GM23338 (cell line): ENCODE measurements around the gene ANKRD44. TPM values are rescaled to one million over a fixed set of nuclear protein-coding genes. Genes with fewer than 3 reads are reported as not detected.

ENCODE experiments used
- ATAC-seq: fragments of 200-7000 bp; cut with Tn5 transposase; 3 replicates; pipeline ENCODE4 v1.9.1; 2020
- DNase-seq: peaks from one replicate; pipeline ENCODE4 v3.0.0-alpha.2; 2015; ENCODE audit warnings: low spot score
- H2AFZ ChIP-seq: fragments of 200-600 bp; sonication (generic); 2 replicates; pipeline ENCODE4 v1.8.0; 2016; ENCODE audit warnings: antibody characterized with exemption, mild to moderate bottlenecking, moderate library complexity
- H3F3A ChIP-seq: fragments of 200-600 bp; sonication (generic); replicated peaks from 2 replicates; pipeline ENCODE4 v1.8.0; 2017; ENCODE audit warnings: antibody characterized with exemption, mixed run types, low read depth
- H3K27ac ChIP-seq: fragments of 200-600 bp; sonication (generic); 2 replicates; pipeline ENCODE4 v1.6.1; 2016; ENCODE audit warnings: low read depth
- H3K27me3 ChIP-seq: fragments of 200-600 bp; sonication (generic); 2 replicates; pipeline ENCODE4 v1.8.0; 2016; ENCODE audit warnings: mild to moderate bottlenecking, mixed run types, moderate library complexity; ENCODE audit not compliant: insufficient read depth
- H3K36me3 ChIP-seq: fragments of 200-600 bp; sonication (generic); 2 replicates; pipeline ENCODE4 v1.8.0; 2016; ENCODE audit warnings: mild to moderate bottlenecking; ENCODE audit not compliant: insufficient read depth
- H3K4me1 ChIP-seq: fragments of 200-600 bp; sonication (generic); 2 replicates; pipeline ENCODE4 v1.8.0; 2016; ENCODE audit warnings: mild to moderate bottlenecking, moderate library complexity; ENCODE audit not compliant: insufficient read depth
- H3K4me2 ChIP-seq: fragments of 200-600 bp; sonication (generic); 2 replicates; pipeline ENCODE4 v1.7.1; 2017; ENCODE audit warnings: mixed run types
- H3K4me3 ChIP-seq: fragments of 200-600 bp; sonication (generic); 2 replicates; pipeline ENCODE4 v1.6.1; 2016; ENCODE audit warnings: mixed run types
- H3K79me2 ChIP-seq: fragments of 200-600 bp; sonication (generic); replicated peaks from 2 replicates; pipeline ENCODE4 v1.8.0; 2017; ENCODE audit warnings: mild to moderate bottlenecking; ENCODE audit not compliant: insufficient read depth
- H3K9me2 ChIP-seq: fragments of 200-600 bp; sonication (generic); 2 replicates; pipeline ENCODE4 v1.8.0; 2017; ENCODE audit not compliant: insufficient read depth
- H4K20me1 ChIP-seq: fragments of 200-600 bp; sonication (generic); replicated peaks from 2 replicates; pipeline ENCODE4 v1.8.0; 2017; ENCODE audit warnings: mild to moderate bottlenecking; ENCODE audit not compliant: insufficient read depth
- H3K27ac Mint-ChIP-seq: 2 replicates; pipeline ENCODE4 v1.8.0; 2020; ENCODE audit warnings: inconsistent platforms, mild to moderate bottlenecking, moderate library complexity, mixed read lengths
- H3K27me3 Mint-ChIP-seq: 3 replicates; pipeline ENCODE4 v1.8.0; 2022; ENCODE audit warnings: low read depth, mild to moderate bottlenecking, moderate library complexity, mixed read lengths, inconsistent platforms; ENCODE audit not compliant: insufficient read depth, poor library complexity
- H3K36me3 Mint-ChIP-seq: 3 replicates; pipeline ENCODE4 v1.8.0; 2021; ENCODE audit warnings: low read depth, mild to moderate bottlenecking, inconsistent platforms, moderate library complexity, mixed read lengths
- H3K4me1 Mint-ChIP-seq: 3 replicates; pipeline ENCODE4 v1.8.0; 2020; ENCODE audit warnings: mild to moderate bottlenecking, inconsistent platforms, mixed read lengths
- H3K4me3 Mint-ChIP-seq: 3 replicates; pipeline ENCODE4 v1.8.0; 2021; ENCODE audit warnings: moderate library complexity, mild to moderate bottlenecking, inconsistent platforms, mixed read lengths
- H3K9me3 Mint-ChIP-seq: 3 replicates; pipeline ENCODE4 v1.8.0; 2020; ENCODE audit warnings: moderate library complexity, mild to moderate bottlenecking, inconsistent platforms, mixed read lengths
- CREB1 ChIP-seq: fragments of 250-450 bp; sonication (Bioruptor Pico); IDR thresholded peaks from 2 replicates; pipeline ENCODE4 v1.5.0; 2020; ENCODE audit warnings: low read depth, mild to moderate bottlenecking, moderate library complexity
- EZH2 ChIP-seq: fragments of 200-600 bp; sonication (generic); IDR thresholded peaks from one replicate; pipeline ENCODE4 v1.8.0; 2017; ENCODE audit warnings: antibody characterized with exemption, mild to moderate bottlenecking, low read depth; ENCODE audit not compliant: unreplicated experiment
- JUNB ChIP-seq: IDR thresholded peaks from one replicate; pipeline ENCODE4 v1.6.1; 2016; ENCODE audit warnings: antibody characterized with exemption; ENCODE audit not compliant: unreplicated experiment
- NANOG ChIP-seq: IDR thresholded peaks from 2 replicates; pipeline ENCODE4 v1.6.1; 2016; ENCODE audit warnings: antibody characterized with exemption, borderline replicate concordance
- polyA plus RNA-seq: library from polyadenylated mRNA; unstranded; fragments of >200 nt; fragmentation: Nextera tagmentation; extraction: Ambion mirVana; gene quantifications from 2 replicates; pipeline ENCODE4 v1.2.1, GENCODE V29; 2016
- total RNA-seq: library from RNA; depleted of rRNA; stranded (reverse); fragments of >200 nt; shearing (Covaris generic); gene quantifications from 2 replicates; pipeline ENCODE4 v1.2.3, GENCODE V29; 2014
- TF ChIP-seq, protein P1 (sequence below): fragments of 250-450 bp; sonication (Bioruptor Pico); IDR thresholded peaks from 2 replicates; pipeline ENCODE4 v1.5.0; 2020; ENCODE audit warnings: mild to moderate bottlenecking, moderate library complexity
- TF ChIP-seq, protein P2 (sequence below), 2 experiments: fragments of 200-600 bp in 1 of 2; sonication (generic) in 1 of 2; conservative IDR thresholded peaks; 2 replicates each; pipeline versions ENCODE4 v1.5.1 to v1.6.1; 2016 to 2017; ENCODE audit warnings: antibody characterized with exemption in 2 of 2, low read depth in 2 of 2, mild to moderate bottlenecking in 2 of 2, moderate library complexity in 1 of 2

ANKRD44 gene
- total and polyA plus RNA-seq, 2 experiments from 2014 or later = 0.44 to 0.56 TPM

DNA sequence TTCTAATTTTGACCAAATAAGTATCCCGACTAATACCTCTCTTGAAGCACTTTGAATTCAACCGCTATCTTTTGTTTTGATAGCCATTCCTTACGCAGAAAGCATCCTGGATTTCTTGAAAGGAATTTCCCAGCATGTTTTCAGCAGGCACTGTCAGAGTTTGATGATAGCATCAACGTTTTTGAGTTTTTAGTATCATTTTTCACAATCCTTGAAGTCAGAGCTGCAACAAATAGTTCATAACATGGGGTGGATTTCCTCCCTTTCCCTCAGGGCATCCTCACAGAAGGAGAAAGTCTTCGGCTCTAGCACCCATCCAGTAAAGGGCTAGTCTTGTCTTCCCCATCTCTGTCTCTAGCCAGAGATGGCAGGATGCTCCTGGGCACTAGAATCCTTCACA, 46.2 kb downstream of the ANKRD44 start (continued):
- TF ChIP-seq, protein P1, sequence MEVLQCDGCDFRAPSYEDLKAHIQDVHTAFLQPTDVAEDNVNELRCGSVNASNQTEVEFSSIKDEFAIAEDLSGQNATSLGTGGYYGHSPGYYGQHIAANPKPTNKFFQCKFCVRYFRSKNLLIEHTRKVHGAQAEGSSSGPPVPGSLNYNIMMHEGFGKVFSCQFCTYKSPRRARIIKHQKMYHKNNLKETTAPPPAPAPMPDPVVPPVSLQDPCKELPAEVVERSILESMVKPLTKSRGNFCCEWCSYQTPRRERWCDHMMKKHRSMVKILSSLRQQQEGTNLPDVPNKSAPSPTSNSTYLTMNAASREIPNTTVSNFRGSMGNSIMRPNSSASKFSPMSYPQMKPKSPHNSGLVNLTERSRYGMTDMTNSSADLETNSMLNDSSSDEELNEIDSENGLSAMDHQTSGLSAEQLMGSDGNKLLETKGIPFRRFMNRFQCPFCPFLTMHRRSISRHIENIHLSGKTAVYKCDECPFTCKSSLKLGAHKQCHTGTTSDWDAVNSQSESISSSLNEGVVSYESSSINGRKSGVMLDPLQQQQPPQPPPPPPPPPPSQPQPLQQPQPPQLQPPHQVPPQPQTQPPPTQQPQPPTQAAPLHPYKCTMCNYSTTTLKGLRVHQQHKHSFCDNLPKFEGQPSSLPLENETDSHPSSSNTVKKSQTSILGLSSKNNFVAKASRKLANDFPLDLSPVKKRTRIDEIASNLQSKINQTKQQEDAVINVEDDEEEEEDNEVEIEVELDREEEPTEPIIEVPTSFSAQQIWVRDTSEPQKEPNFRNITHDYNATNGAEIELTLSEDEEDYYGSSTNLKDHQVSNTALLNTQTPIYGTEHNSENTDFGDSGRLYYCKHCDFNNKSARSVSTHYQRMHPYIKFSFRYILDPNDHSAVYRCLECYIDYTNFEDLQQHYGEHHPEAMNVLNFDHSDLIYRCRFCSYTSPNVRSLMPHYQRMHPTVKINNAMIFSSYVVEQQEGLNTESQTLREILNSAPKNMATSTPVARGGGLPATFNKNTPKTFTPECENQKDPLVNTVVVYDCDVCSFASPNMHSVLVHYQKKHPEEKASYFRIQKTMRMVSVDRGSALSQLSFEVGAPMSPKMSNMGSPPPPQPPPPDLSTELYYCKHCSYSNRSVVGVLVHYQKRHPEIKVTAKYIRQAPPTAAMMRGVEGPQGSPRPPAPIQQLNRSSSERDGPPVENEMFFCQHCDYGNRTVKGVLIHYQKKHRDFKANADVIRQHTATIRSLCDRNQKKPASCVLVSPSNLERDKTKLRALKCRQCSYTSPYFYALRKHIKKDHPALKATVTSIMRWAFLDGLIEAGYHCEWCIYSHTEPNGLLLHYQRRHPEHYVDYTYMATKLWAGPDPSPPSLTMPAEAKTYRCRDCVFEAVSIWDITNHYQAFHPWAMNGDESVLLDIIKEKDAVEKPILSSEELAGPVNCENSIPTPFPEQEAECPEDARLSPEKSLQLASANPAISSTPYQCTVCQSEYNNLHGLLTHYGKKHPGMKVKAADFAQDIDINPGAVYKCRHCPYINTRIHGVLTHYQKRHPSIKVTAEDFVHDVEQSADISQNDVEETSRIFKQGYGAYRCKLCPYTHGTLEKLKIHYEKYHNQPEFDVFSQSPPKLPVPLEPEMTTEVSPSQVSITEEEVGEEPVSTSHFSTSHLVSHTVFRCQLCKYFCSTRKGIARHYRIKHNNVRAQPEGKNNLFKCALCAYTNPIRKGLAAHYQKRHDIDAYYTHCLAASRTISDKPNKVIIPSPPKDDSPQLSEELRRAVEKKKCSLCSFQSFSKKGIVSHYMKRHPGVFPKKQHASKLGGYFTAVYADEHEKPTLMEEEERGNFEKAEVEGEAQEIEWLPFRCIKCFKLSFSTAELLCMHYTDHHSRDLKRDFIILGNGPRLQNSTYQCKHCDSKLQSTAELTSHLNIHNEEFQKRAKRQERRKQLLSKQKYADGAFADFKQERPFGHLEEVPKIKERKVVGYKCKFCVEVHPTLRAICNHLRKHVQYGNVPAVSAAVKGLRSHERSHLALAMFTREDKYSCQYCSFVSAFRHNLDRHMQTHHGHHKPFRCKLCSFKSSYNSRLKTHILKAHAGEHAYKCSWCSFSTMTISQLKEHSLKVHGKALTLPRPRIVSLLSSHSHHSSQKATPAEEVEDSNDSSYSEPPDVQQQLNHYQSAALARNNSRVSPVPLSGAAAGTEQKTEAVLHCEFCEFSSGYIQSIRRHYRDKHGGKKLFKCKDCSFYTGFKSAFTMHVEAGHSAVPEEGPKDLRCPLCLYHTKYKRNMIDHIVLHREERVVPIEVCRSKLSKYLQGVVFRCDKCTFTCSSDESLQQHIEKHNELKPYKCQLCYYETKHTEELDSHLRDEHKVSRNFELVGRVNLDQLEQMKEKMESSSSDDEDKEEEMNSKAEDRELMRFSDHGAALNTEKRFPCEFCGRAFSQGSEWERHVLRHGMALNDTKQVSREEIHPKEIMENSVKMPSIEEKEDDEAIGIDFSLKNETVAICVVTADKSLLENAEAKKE (CRISPR knock-in tag) = no peak
- TF ChIP-seq EZH2 = no peak
- TF ChIP-seq NANOG = no peak

DNA sequence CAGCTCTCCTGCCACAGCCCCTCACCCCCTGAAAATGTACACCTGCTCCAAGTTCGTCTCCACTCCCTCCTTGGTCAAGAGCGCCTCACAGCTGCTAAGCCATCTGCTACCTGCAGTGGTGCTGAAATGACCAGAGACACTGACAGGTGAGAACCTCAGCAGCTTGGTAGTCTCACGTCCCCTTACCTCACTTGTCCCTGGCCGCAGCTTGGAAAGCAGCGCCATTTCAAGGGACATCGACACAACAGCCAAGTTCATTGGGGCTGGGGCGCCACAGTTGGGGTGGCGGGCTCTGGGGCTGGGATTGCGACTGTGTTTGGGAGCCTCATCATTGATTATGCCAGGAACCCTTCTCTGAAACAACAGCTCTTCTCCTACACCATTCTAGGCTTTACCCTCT, 47.5 kb downstream of the ANKRD44 start:
- no peaks in the 10 kb centered on the region for H3K79me2 ChIP-seq
- TF ChIP-seq JUNB (no peak), CREB1 (CRISPR knock-in tag) (no peak)
- TF ChIP-seq, protein P2, sequence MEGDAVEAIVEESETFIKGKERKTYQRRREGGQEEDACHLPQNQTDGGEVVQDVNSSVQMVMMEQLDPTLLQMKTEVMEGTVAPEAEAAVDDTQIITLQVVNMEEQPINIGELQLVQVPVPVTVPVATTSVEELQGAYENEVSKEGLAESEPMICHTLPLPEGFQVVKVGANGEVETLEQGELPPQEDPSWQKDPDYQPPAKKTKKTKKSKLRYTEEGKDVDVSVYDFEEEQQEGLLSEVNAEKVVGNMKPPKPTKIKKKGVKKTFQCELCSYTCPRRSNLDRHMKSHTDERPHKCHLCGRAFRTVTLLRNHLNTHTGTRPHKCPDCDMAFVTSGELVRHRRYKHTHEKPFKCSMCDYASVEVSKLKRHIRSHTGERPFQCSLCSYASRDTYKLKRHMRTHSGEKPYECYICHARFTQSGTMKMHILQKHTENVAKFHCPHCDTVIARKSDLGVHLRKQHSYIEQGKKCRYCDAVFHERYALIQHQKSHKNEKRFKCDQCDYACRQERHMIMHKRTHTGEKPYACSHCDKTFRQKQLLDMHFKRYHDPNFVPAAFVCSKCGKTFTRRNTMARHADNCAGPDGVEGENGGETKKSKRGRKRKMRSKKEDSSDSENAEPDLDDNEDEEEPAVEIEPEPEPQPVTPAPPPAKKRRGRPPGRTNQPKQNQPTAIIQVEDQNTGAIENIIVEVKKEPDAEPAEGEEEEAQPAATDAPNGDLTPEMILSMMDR (conservative IDR thresholded peaks at IDR 0.05; ENCODE audit: low read depth in 2 of 2) = peak in 1 of 2 experiments; percentile 32; a peak in 2 of 4 replicates
- Mint-ChIP-seq H3K4me1 (no peaks in the 10 kb centered on the region), H3K27ac (no peak overlapping the region), H3K27me3 (no peaks in the 10 kb centered on the region), H3K9me3 (no peaks in the 10 kb centered on the region), H3K4me3 (no peak overlapping the region), H3K36me3 (no peaks in the 10 kb centered on the region)
- no peak for DNase-seq
- no peak overlapping the region for H3K27ac ChIP-seq
- no peak overlapping the region for H3K4me2 ChIP-seq
- no peaks in the 10 kb centered on the region for H3K9me2 ChIP-seq
- ATAC-seq = no peak
- no peak overlapping the region for H2AFZ ChIP-seq
- H3K27me3 ChIP-seq = no peaks in the 10 kb centered on the region
- H3K4me1 ChIP-seq = no peaks in the 10 kb centered on the region
- H3F3A ChIP-seq = no peaks in the 10 kb centered on the region
- H3K36me3 ChIP-seq = no peaks in the 10 kb centered on the region
- H4K20me1 ChIP-seq = no peaks in the 10 kb centered on the region
- H3K4me3 ChIP-seq = no peak overlapping the region
